H4 (cell line): ENCODE results near the gene SLC25A17. TPM values are rescaled to one million over a fixed set of nuclear protein-coding genes. Genes with fewer than 3 reads are reported as not detected.
"Not testable (repeated sequence)": the region's sequence is repeated elsewhere in the genome, so short reads cannot be mapped to it uniquely, and the experiment has no call there.

Source experiments
- DNase-seq: peaks from one replicate; pipeline ENCODE4 v3.0.0-alpha.2; 2015; ENCODE audit warnings: low spot score
- total RNA-seq: library from RNA; depleted of rRNA; stranded (reverse); fragments of >200 nt; shearing (Covaris generic); gene quantifications from 2 replicates; pipeline ENCODE4 v1.2.3, GENCODE V29; 2014

The SLC25A17 gene
- total RNA-seq, 1 experiment from 2014 or later = 47.3 TPM

- DNase-seq = peak; percentile 13
These were observed 524 bp upstream of the SLC25A17 start for GRCh38 chr22:40819599-40820140.

- no peak for DNase-seq
These were observed 877 bp downstream of the SLC25A17 start for GRCh38 chr22:40818192-40818746.

DNA sequence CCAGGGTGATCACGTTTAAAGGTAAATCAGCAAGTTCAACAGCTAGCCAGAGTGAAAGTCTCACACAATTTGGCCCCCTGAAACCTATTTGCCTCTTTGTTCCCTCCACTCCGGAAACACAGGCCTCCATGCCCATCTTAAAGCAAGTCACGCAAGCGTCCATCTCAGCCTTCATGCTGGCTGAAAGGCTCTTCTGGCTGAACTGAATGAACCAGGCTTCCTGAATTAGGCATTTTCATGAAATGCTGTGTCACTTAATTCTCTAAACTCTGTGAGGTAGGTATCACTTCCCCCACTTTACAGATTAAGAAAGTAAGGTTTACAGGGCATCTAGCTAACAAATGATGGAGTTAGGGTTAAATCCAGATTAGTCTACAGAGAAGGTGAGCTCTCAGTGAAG is 1.4 kb downstream of the SLC25A17 start:
- DNase-seq = no peak

GRCh38 chr22:40813912-40814315 is 5.2 kb downstream of the SLC25A17 start:
- DNase-seq = no peak

- DNase-seq = no peak
These were observed 10.9 kb downstream of the SLC25A17 start for GRCh38 chr22:40808018-40808841.

DNA sequence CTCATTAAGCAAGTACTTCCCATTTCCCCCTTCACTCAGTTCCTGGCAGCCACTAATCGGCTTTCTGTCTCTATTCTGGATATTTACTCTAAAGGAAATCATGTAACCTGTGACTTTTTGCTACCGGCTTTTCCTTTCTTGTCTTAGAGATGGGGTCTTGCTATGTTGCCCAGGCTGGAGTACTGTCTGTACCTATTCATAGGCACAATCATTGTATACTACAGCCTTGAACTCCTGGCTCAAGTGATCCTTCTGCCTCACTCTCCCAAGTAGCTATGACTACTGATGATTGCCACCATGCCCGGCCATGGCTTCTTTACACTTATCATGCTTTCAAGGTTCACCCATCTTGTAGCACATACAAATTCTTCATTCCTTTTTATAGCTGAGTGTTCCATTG is 12.4 kb downstream of the SLC25A17 start:
- no peak for DNase-seq

GRCh38 chr22:40805699-40806203 is 13.4 kb downstream of the SLC25A17 start:
- DNase-seq = no peak

- DNase-seq = no peak
These were observed 13.9 kb downstream of the SLC25A17 start for GRCh38 chr22:40805239-40805638.

DNA sequence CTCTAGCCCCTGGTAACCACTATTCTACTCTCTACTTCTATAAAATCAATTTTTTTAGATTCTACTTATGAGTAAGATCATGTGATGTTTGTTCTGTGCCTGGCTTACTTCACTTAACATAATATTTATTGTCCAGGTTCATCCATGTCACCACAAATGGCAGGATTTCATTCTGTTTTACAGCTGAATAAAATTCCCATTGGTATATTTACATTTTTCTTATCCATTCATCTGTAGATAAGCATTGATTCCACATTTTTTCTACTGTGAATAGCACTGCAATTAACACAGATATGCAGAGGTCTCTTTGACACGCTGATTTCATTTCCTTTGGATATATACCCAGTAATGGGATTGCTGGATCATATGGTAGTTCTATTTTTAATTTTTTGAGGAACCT is 15.8 kb downstream of the SLC25A17 start:
- DNase-seq = no peak

- DNase-seq = no peak
These were observed 20.1 kb downstream of the SLC25A17 start for GRCh38 chr22:40799008-40799407.

GRCh38 chr22:40797427-40797826 is 21.7 kb downstream of the SLC25A17 start:
- DNase-seq = no peak

GRCh38 chr22:40792451-40792850 is 26.7 kb downstream of the SLC25A17 start:
- no peak for DNase-seq

DNA sequence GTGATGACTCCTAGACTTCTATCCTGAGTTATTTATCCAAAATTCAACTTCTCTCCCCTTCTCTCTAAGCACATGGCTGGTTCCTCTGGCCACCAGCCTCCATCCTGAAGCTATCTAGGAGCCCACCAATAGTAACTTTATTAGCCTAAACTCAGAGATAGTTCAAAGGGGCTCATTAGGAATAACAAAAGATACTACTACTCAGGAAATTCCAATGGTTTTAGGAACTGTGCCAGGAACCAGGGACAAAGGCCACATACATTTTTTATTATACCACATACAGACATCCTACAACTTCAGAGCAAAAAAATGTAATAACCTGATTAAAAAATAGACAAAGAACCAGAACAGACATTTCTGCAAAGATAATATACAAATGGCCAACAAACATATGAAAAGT is 27.9 kb downstream of the SLC25A17 start:
- DNase-seq = no peak

DNA sequence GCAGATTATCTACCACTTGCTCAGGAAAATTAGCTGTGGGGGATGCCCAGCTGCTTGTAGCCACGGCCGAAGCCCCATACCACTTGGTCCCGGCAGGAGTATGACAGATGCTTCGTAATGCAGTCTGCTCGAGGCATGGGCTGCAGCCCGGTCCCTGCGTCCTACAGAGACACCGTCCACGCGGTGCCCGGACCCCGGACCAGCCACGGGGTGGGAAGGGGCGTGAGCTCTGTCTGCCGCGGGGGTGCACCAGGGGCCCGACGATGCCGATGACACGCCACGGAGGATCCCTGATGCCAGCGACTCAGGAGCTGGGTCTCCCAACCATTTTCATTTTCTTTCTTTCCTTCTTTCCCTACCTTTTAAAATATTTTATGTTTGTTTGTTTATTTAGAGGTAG is 30.0 kb downstream of the SLC25A17 start:
- no peak for DNase-seq

DNA sequence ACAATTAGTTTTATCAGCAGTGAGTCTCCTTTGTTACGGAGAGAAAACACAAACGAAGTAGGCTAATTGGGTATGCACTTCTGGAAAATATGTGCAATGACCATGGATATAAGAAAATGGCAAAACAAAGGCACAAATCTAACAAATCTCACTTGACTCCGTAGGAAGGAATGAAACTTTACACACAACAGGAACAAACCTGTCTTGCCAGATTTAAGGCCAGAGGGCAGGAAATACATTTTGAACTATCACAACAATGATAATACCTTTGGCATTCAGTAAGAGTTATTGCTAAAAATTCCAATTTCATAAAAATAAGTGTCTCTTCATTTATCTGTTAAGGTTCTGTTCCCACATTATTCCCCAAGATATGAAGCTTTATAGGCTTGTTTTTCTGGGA is 36.6 kb downstream of the SLC25A17 start:
- no peak for DNase-seq

- not testable (repeated sequence) for DNase-seq
These were observed 37.4 kb downstream of the SLC25A17 start for GRCh38 chr22:40781749-40782148.

DNA sequence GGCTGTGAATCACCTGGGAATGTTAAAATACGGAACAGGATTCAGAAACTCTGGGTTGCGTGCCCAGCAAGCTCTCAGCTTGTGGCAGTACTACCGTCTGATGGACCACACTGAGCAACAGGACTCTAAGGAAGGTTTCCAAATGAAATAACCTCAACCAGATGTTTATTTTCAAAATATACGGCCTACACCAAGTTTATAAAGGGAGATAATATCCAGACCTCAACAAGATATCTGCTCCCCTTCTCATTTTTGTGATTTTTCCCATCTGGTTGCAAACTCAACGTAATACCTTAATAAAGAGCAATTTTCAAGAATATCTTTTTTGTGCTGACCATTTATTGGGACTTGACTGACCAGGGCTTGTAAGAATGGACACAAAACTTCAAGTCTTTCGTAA is 49.4 kb downstream of the SLC25A17 start:
- DNase-seq = no peak

DNA sequence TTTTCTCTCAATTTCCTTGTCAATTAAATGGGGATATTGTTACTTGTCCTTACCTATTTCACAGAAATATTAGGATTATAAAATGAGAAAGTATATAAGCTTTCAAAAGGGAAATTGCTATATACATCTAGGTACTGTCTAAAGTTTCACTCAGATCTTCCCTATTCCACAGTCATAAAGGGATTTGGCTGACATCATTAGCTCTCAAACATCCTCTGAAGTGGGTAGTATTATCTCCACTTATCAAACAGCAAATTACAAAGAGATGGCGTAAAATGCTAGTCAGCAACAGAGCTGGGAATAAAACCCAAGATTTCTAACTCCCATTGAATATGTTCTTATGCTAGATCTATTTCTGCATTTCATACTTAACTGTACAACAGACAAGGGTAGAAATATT is 50.9 kb downstream of the SLC25A17 start:
- no peak for DNase-seq

DNA sequence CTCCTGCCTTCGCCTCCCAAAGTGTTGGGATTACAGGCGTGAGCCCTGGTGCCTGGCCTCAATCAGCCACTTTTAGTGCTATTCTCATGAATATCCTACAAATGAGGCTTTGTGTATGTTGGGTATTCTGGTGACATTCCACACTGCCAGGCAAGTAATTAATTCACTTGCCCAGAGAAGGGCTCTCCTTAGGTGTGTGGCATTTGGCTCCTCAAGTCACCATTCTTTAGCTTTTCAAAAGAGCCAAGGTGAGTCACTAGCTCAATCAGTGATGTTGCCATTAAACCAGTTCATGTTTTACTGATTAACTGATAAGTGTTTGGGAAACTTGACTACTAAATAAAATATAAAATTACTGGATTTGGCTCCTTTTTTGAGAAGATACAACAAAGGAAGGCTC is 52.2 kb downstream of the SLC25A17 start:
- no peak for DNase-seq

DNA sequence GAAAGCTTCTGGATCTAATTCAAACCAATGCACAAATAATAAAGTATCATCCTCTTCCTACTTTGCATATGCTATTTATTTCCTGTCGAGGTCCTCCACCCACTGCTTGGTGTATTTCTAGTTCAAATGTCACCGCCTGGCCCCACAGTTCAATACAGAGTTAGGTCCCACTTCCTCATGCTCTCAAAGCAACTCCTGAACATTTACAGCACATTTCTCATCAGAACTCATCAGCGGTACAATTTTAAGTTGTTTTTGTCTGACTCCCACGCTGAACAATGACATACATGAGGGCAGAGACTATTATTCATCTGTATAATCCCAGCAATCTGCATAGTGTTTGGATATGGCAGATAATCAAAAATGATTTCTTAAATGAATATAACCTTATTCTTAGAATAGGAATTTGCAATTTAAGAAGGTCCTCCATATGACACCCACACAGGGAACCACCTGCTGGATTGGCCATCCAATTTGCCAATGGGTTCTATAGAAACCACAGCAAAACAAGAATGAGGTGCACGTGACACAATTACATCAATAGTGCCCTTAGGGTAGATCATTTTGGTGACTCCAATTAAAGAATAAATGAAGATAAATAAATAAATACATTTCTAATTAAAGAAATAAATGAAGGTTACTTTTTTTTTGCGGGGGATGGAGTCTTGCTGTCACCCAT is 54.2 kb downstream of the SLC25A17 start:
- DNase-seq = no peak

- DNase-seq = no peak
These were observed 59.8 kb downstream of the SLC25A17 start for GRCh38 chr22:40759294-40759840.

DNA sequence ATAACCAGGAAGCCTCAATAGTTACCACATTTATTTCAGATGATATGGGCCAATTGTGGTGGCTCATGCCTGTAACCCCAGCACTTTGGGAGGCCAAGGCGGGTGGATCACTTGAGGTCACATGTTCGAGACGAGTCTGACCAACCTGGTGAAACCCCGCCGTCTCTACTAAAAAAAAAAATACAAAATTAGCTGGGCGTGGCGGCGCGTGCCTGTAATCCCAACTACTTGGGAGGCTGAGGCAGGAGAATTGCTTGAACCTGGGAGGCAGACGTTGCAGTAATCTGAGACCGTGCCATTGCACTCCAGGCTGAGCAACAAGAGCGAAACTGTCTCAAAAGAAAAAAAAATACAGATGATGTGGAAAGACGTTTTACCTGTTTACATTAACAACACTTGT is 60.3 kb downstream of the SLC25A17 start:
- DNase-seq = not testable (repeated sequence)
